NCI-H69 (cell line): ENCODE results near the gene ATP6V1G1.
"Not testable (repeated sequence)": the region's sequence is repeated elsewhere in the genome, so short reads cannot be mapped to it uniquely, and the experiment has no call there.

Experiments used
- DNase-seq: peaks from one replicate; lab custom pipeline; 2025; lab: John Stamatoyannopoulos, UW

Gene ATP6V1G1

GRCh38 chr9:114578134-114578533, 9.4 kb upstream of the ATP6V1G1 start:
- not testable (repeated sequence) for DNase-seq

- no peak for DNase-seq
These were observed 6.9 kb upstream of the ATP6V1G1 start for GRCh38 chr9:114580609-114581193.

- DNase-seq = no peak
These were observed 4.0 kb upstream of the ATP6V1G1 start for GRCh38 chr9:114583371-114584155.

GRCh38 chr9:114588210-114588609, 641 bp downstream of the ATP6V1G1 start:
- DNase-seq = peak; percentile 34

- no peak for DNase-seq
These were observed 1.3 kb downstream of the ATP6V1G1 start for GRCh38 chr9:114588651-114589526.

- no peak for DNase-seq
These were observed 2.8 kb downstream of the ATP6V1G1 start for GRCh38 chr9:114590328-114590727.

- DNase-seq = no peak
These were observed 3.8 kb downstream of the ATP6V1G1 start for GRCh38 chr9:114591291-114591787.

GRCh38 chr9:114591849-114592248, 4.3 kb downstream of the ATP6V1G1 start:
- no peak for DNase-seq

- DNase-seq = no peak
These were observed 4.8 kb downstream of the ATP6V1G1 start for GRCh38 chr9:114592356-114592755.

- no peak for DNase-seq
These were observed 6.6 kb downstream of the ATP6V1G1 start for GRCh38 chr9:114594136-114594535.

GRCh38 chr9:114600502-114601248, 13.1 kb downstream of the ATP6V1G1 start:
- DNase-seq = not testable (repeated sequence)

- DNase-seq = not testable (repeated sequence)
These were observed 14.2 kb downstream of the ATP6V1G1 start for GRCh38 chr9:114601787-114602186.

GRCh38 chr9:114602620-114603019, 15.1 kb downstream of the ATP6V1G1 start:
- no peak for DNase-seq

GRCh38 chr9:114603248-114603647, 15.7 kb downstream of the ATP6V1G1 start:
- DNase-seq = no peak

GRCh38 chr9:114604989-114605388, 17.4 kb downstream of the ATP6V1G1 start:
- DNase-seq = no peak

GRCh38 chr9:114606068-114606467, 18.5 kb downstream of the ATP6V1G1 start:
- no peak for DNase-seq

GRCh38 chr9:114606597-114607207, 19.1 kb downstream of the ATP6V1G1 start:
- DNase-seq = no peak

GRCh38 chr9:114607671-114608524, 20.3 kb downstream of the ATP6V1G1 start:
- no peak for DNase-seq

GRCh38 chr9:114608525-114608796, 20.9 kb downstream of the ATP6V1G1 start:
- DNase-seq = no peak

GRCh38 chr9:114611516-114612271, 24.1 kb downstream of the ATP6V1G1 start:
- DNase-seq = peak; percentile 82
